H1 (cell line): ENCODE measurements around the gene NOL4L. TPM values are rescaled to one million over a fixed set of nuclear protein-coding genes. Genes with fewer than 3 reads are reported as not detected.

ENCODE experiments used
- CTCF ChIA-PET: fragments of 300-600 bp; sonication (Branson Sonifier 250); formaldehyde crosslinking; loops from one replicate; lab custom pipeline; 2021; ENCODE audit not compliant: partially characterized antibody; lab: Charles Lee
- POLR2A ChIA-PET: fragments of 300-600 bp; sonication (Branson Sonifier 250); formaldehyde crosslinking; loops from one replicate; lab custom pipeline; 2021; ENCODE audit warnings: inconsistent platforms; ENCODE audit not compliant: partially characterized antibody; lab: Charles Lee
- DNase-seq, 2 experiments: peaks; one replicate each; pipeline versions ENCODE4 v3.0.0 to v3.0.0-alpha.2; 2010 to 2022; ENCODE audit warnings: low spot score in 2 of 2, low read depth in 1 of 2, mixed read lengths in 1 of 2
- FAIRE-seq: peaks from 2 replicates; lab custom pipeline; 2011; peaks lifted over from hg19 to GRCh38; lab: Jason Lieb, UNC
- H2AFZ ChIP-seq: 2 replicates; pipeline ENCODE4 v1.8.1; 2012; ENCODE audit warnings: low read length, inconsistent platforms
- H2AK5ac ChIP-seq: 2 replicates; pipeline ENCODE4 v1.6.1; 2013; ENCODE audit warnings: low read depth, low read length
- H2BK120ac ChIP-seq: replicated peaks from 2 replicates; pipeline ENCODE3; 2013; ENCODE audit warnings: low read depth, low read length, inconsistent platforms
- H2BK12ac ChIP-seq: 2 replicates; pipeline ENCODE4 v1.6.1; 2013; ENCODE audit warnings: low read depth, low read length
- H2BK15ac ChIP-seq: 2 replicates; pipeline ENCODE4 v1.6.1; 2013; ENCODE audit warnings: low read length
- H2BK20ac ChIP-seq: 2 replicates; pipeline ENCODE4 v1.6.1; 2013; ENCODE audit warnings: low read length
- H2BK5ac ChIP-seq: 2 replicates; pipeline ENCODE4 v1.6.1; 2013; ENCODE audit warnings: low read depth, low read length
- H3K14ac ChIP-seq: 2 replicates; pipeline ENCODE4 v1.6.1; 2013; ENCODE audit warnings: inconsistent platforms; ENCODE audit not compliant: insufficient read length
- H3K18ac ChIP-seq: 2 replicates; pipeline ENCODE4 v1.6.1; 2013; ENCODE audit warnings: low read length; ENCODE audit errors: extremely low read depth
- H3K23ac ChIP-seq: 2 replicates; pipeline ENCODE4 v1.6.1; 2013; ENCODE audit warnings: inconsistent platforms; ENCODE audit not compliant: insufficient read length
- H3K23me2 ChIP-seq: 2 replicates; pipeline ENCODE4 v1.6.1; 2013; ENCODE audit warnings: low read depth, low read length
- H3K27ac ChIP-seq: 2 replicates; pipeline ENCODE4 v1.6.1; 2011; ENCODE audit warnings: low read depth, low read length, inconsistent platforms
- H3K27me3 ChIP-seq, 4 experiments: replicated peaks in 1 of 4; 1 replicate in 1 of 4; 2 replicates in 3 of 4; pipeline versions ENCODE4 v1.6.1 to v1.8.1; 2011 to 2013; ENCODE audit warnings: low read length in 3 of 4, mild to moderate bottlenecking in 3 of 4, inconsistent platforms in 2 of 4, mixed read lengths in 2 of 4, moderate library complexity in 1 of 4; ENCODE audit not compliant: control insufficient read depth in 3 of 4, insufficient read depth in 3 of 4; ENCODE audit errors: extremely low read depth in 1 of 4
- H3K36me3 ChIP-seq, 4 experiments: 2 replicates each; pipeline versions ENCODE4 v1.6.1 to v1.8.1; 2011 to 2013; ENCODE audit warnings: mild to moderate bottlenecking in 4 of 4, low read length in 3 of 4, moderate library complexity in 2 of 4, control low read depth in 1 of 4, inconsistent platforms in 1 of 4; ENCODE audit not compliant: insufficient read depth in 4 of 4, control insufficient read depth in 2 of 4
- H3K4ac ChIP-seq: replicated peaks from 2 replicates; pipeline ENCODE3; 2013; ENCODE audit warnings: low read length, low read depth, mixed read lengths, inconsistent platforms; ENCODE audit not compliant: insufficient read length
- H3K4me1 ChIP-seq, 4 experiments: replicated peaks in 1 of 4; 1 replicate in 1 of 4; 2 replicates in 3 of 4; pipeline versions ENCODE4 v1.6.1 to v1.8.1; 2011 to 2013; ENCODE audit warnings: low read length in 3 of 4, inconsistent platforms in 2 of 4, mixed read lengths in 1 of 4; ENCODE audit not compliant: insufficient read depth in 4 of 4, control insufficient read depth in 3 of 4
- H3K4me2 ChIP-seq, 2 experiments: 2 replicates each; pipeline versions ENCODE4 v1.6.1 to v1.8.1; 2011 to 2013; ENCODE audit warnings: low read depth in 2 of 2, low read length in 2 of 2, control low read depth in 1 of 2, inconsistent platforms in 1 of 2, mild to moderate bottlenecking in 1 of 2; ENCODE audit not compliant: insufficient read depth in 1 of 2
- H3K4me3 ChIP-seq, 4 experiments: fragments of 200-600, 300-600 bp in 1 of 4; sonication (generic), shearing (Covaris generic), sonication (Bioruptor Twin) in 1 of 4; 2 replicates each; pipeline versions ENCODE4 v1.5.1 to v1.8.1; 2011 to 2016; ENCODE audit warnings: low read length in 4 of 4, low read depth in 3 of 4, control low read depth in 2 of 4, inconsistent platforms in 2 of 4, mild to moderate bottlenecking in 2 of 4, mixed read lengths in 1 of 4, moderate library complexity in 1 of 4; ENCODE audit not compliant: insufficient read depth in 2 of 4; ENCODE audit errors: extremely low read depth in 1 of 4
- H3K56ac ChIP-seq: replicated peaks from 2 replicates; pipeline ENCODE3; 2013; ENCODE audit warnings: low read depth, mild to moderate bottlenecking, mixed read lengths, low read length, inconsistent platforms; ENCODE audit not compliant: insufficient read length
- H3K79me1 ChIP-seq: 2 replicates; pipeline ENCODE4 v1.6.1; 2013; ENCODE audit warnings: low read depth, low read length, control low read depth
- H3K79me2 ChIP-seq, 2 experiments: 2 replicates each; pipeline versions ENCODE4 v1.6.1 to v1.8.1; 2012 to 2013; ENCODE audit warnings: low read length in 2 of 2, mild to moderate bottlenecking in 2 of 2, inconsistent platforms in 1 of 2; ENCODE audit not compliant: insufficient read depth in 2 of 2, control insufficient read depth in 1 of 2
- H3K9ac ChIP-seq, 4 experiments: replicated peaks in 1 of 4; 1 replicate in 1 of 4; 2 replicates in 3 of 4; pipeline versions ENCODE4 v1.6.1 to v1.8.1; 2011 to 2013; ENCODE audit warnings: low read depth in 3 of 4, low read length in 3 of 4, control low read depth in 2 of 4, mild to moderate bottlenecking in 2 of 4, moderate library complexity in 2 of 4, inconsistent platforms in 1 of 4; ENCODE audit errors: extremely low read depth in 1 of 4
- H3K9me3 ChIP-seq, 2 experiments: 2 replicates each; pipeline versions ENCODE4 v1.6.1 to v1.8.1; 2012 to 2013; ENCODE audit warnings: mild to moderate bottlenecking in 2 of 2, moderate library complexity in 2 of 2, control low read depth in 1 of 2, inconsistent platforms in 1 of 2, low read depth in 1 of 2, low read length in 1 of 2, mixed read lengths in 1 of 2; ENCODE audit not compliant: insufficient read depth in 2 of 2
- H4K20me1 ChIP-seq, 2 experiments: replicated peaks in 1 of 2; 2 replicates each; pipeline versions ENCODE3 to v1.8.1; 2011 to 2013; ENCODE audit warnings: inconsistent platforms in 2 of 2, low read length in 2 of 2, mild to moderate bottlenecking in 1 of 2; ENCODE audit not compliant: insufficient read depth in 2 of 2, control insufficient read depth in 1 of 2
- H4K5ac ChIP-seq: 2 replicates; pipeline ENCODE4 v1.6.1; 2013; ENCODE audit warnings: low read length, low read depth, mixed read lengths, inconsistent platforms; ENCODE audit not compliant: insufficient read length
- H4K8ac ChIP-seq: 2 replicates; pipeline ENCODE4 v1.8.0; 2013; ENCODE audit warnings: mild to moderate bottlenecking, moderate library complexity, low read length, inconsistent platforms; ENCODE audit not compliant: insufficient read depth; ENCODE audit errors: extremely low read depth
- H4K91ac ChIP-seq: replicated peaks from 2 replicates; pipeline ENCODE3; 2013; ENCODE audit warnings: low read length, mixed read lengths, inconsistent platforms; ENCODE audit not compliant: insufficient read length
- ASH2L ChIP-seq: fragments of 200-600, 300-600 bp; sonication (generic); IDR thresholded peaks from one replicate; pipeline ENCODE4 v1.7.1; 2017; ENCODE audit warnings: low read length
- BACH1 ChIP-seq: IDR thresholded peaks from 2 replicates; pipeline ENCODE4 v1.6.1; 2012; ENCODE audit warnings: low read length, improper control_type of control experiment
- EP300 ChIP-seq, 2 experiments: IDR thresholded peaks; 1 replicate in 1 of 2; 2 replicates in 1 of 2; pipeline ENCODE4 v1.6.1; 2011 to 2012; ENCODE audit warnings: low read depth in 2 of 2, low read length in 2 of 2, mild to moderate bottlenecking in 2 of 2, borderline replicate concordance in 1 of 2, inconsistent platforms in 1 of 2, moderate library complexity in 1 of 2
- FOSL1 ChIP-seq: IDR thresholded peaks from 2 replicates; pipeline ENCODE4 v1.6.1; 2011; ENCODE audit warnings: mild to moderate bottlenecking, low read depth, low read length, moderate library complexity; ENCODE audit not compliant: insufficient read depth
- GABPA ChIP-seq: IDR thresholded peaks from 2 replicates; pipeline ENCODE4 v1.6.1; 2011; ENCODE audit warnings: mild to moderate bottlenecking, low read length, moderate library complexity, borderline replicate concordance; ENCODE audit not compliant: insufficient read depth
- KDM4A ChIP-seq: IDR thresholded peaks from one replicate; pipeline ENCODE4 v1.7.1; 2012; ENCODE audit warnings: low read depth, mild to moderate bottlenecking, moderate library complexity, low read length, inconsistent platforms; ENCODE audit not compliant: severe bottlenecking
- RAD21 ChIP-seq, 2 experiments: IDR thresholded peaks in 1 of 2; conservative IDR thresholded peaks in 1 of 2; 2 replicates each; pipeline ENCODE4 v1.6.1; 2011; ENCODE audit warnings: low read depth in 2 of 2, low read length in 2 of 2, improper control_type of control experiment in 1 of 2, inconsistent platforms in 1 of 2, mild to moderate bottlenecking in 1 of 2, moderate library complexity in 1 of 2
- SP2 ChIP-seq: IDR thresholded peaks from 2 replicates; pipeline ENCODE4 v1.6.1; 2012; ENCODE audit warnings: mild to moderate bottlenecking, low read length, inconsistent platforms
- YY1 ChIP-seq: IDR thresholded peaks from 2 replicates; pipeline ENCODE4 v1.6.1; 2011; ENCODE audit warnings: low read depth, mild to moderate bottlenecking, low read length
- WGBS, 2 experiments: shearing (Covaris generic) in 1 of 2; methylation state at CpG; one replicate each; pipeline versions ENCODE4 v1.1.6 to v1.1.7; 2013 to 2015; ENCODE audit warnings: low lambda C conversion rate in 2 of 2, mixed read lengths in 2 of 2, inconsistent platforms in 1 of 2, low coverage in 1 of 2, missing lambda C conversion rate in 1 of 2; ENCODE audit not compliant: insufficient replicate concordance in 2 of 2, insufficient coverage in 1 of 2, insufficient read length in 1 of 2; ENCODE audit errors: extremely low coverage in 1 of 2, missing lambda C conversion rate in 1 of 2; 5-methylcytosine and 5-hydroxymethylcytosine counted together
- polyA plus RNA-seq, 7 experiments: library from polyadenylated mRNA; depleted of rRNA in 3 of 7; stranded (reverse) in 5 of 7; unstranded in 2 of 7; fragments of >200 nt in 5 of 7; fragments of 200-250 nt in 2 of 7; gene quantifications; 1 replicate in 5 of 7; 2 replicates in 1 of 7; 4 replicates in 1 of 7; pipeline versions ENCODE4 v1.2.1 to v1.2.3, GENCODE V29; 2011 to 2013; ENCODE audit warnings: missing spikeins in 2 of 7, mixed read lengths in 2 of 7
- total RNA-seq: library from RNA; stranded (reverse); fragmentation: NEBNext Ultra II Directional; extraction: Animal tissue kit (Norgen Biotek cat#: 25700); gene quantifications from 2 replicates; pipeline ENCODE4 v1.2.1, GENCODE V29; 2021

The NOL4L gene
- total and polyA plus RNA-seq, 2 of the 8 experiments (the other 6 are each of a cell fraction or from before 2014, with no cell fraction given) = 15.3 to 23.7 TPM

DNA sequence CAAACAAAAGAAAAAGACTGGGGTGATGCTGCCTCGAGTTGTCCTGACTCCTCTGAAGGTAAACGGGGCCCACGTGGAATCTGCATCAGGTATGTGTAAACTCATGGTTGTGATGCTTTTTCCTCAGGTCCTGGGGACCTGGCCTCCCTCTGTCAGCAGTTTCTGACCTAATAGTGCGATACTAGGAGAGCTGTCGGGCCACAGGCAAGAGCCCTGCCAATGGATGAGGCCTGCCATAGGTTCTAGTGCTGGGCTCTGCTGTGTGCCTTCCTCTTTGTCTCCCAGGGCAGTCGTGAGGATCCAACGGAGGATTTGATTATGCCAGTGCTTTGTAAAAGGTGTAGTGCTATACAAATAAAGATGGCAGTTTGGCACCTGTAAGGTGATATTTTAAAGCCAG, 155.8 kb downstream of the NOL4L start:
- Histone ChIP-seq H4K5ac (no peak overlapping the region), H3K27ac (no peak overlapping the region), H4K91ac (no peak overlapping the region), H2AK5ac (no peak overlapping the region), H3K9me3 (no peaks in the 10 kb centered on the region), H3K27me3 (no peaks in the 10 kb centered on the region), H2BK120ac (no peak overlapping the region), H2BK12ac (no peak overlapping the region), H3K36me3 (peaks cover 0 to 20% (median 9%) of the 10 kb centered on the region in 4 experiments; a peak in 5 of 8 replicates), H3K4me2 (no peak overlapping the region), H3K56ac (no peak overlapping the region), H2BK5ac (no peak overlapping the region), H2BK15ac (no peak overlapping the region), H3K4me3 (no peak overlapping the region), H4K20me1 (peaks cover 0 to 3% of the 10 kb centered on the region in 2 experiments), H3K14ac (no peak overlapping the region), H3K79me1 (0 out of 2 replicates have a peak, but pooled peaks cover 2% of the 10 kb centered on the region), H3K4me1 (no peaks in the 10 kb centered on the region), H2AFZ (no peak overlapping the region), H2BK20ac (no peak overlapping the region), H3K23ac (no peak overlapping the region), H3K9ac (no peak overlapping the region), H3K4ac (no peak overlapping the region), H3K79me2 (no peaks in the 10 kb centered on the region), H4K8ac (no peak overlapping the region), H3K18ac (no peak overlapping the region), H3K23me2 (no peaks in the 10 kb centered on the region)
- DNase-seq (no peak), FAIRE-seq (no peak)
- ChIA-PET POLR2A (no interaction called here), CTCF (interaction anchor here (0.6 to 1.1 kb wide), 2 partner anchors 12 to 181 kb away, joined by 3 to 4 read pairs; no protein-coding TSS in a partner anchor)
- TF ChIP-seq GABPA (no peak), FOSL1 (no peak), YY1 (no peak), EP300 (IDR thresholded peaks at IDR 0.05; ENCODE audit: borderline replicate concordance in 1 of 2, low read depth in 2 of 2, low read length in 2 of 2) (no peak), BACH1 (no peak), SP2 (no peak), KDM4A (no peak), ASH2L (no peak), RAD21 (IDR thresholded peaks at IDR 0.05 in 1 of 2, conservative IDR thresholded peaks at IDR 0.05 in 1 of 2; ENCODE audit: low read depth in 2 of 2, low read length in 2 of 2) (no peak)
- 94% methylated on average over 7 of the region's 7 CpGs; no CpG with 5 or more reads in 1 of the 2 experiments for WGBS, 2 experiments
